Adipocyte (in vitro differentiated cells): Measurements from ENCODE around the gene NCOA4.
"Not testable (repeated sequence)": the region's sequence is repeated elsewhere in the genome, so short reads cannot be mapped to it uniquely, and the experiment has no call there.

Source experiments
- DNase-seq: peaks from one replicate; pipeline ENCODE4 v3.0.0-alpha.2; 2015; ENCODE audit warnings: low read depth
- H3K27me3 ChIP-seq: replicated peaks from 2 replicates; pipeline ENCODE4 v1.7.0; 2013; ENCODE audit warnings: mild to moderate bottlenecking, low read length, moderate library complexity; ENCODE audit not compliant: control insufficient read depth, insufficient read depth
- H3K36me3 ChIP-seq: 2 replicates; pipeline ENCODE4 v1.7.0; 2013; ENCODE audit warnings: low read length, mild to moderate bottlenecking, moderate library complexity; ENCODE audit not compliant: control insufficient read depth, insufficient read depth, severe bottlenecking
- H3K4me1 ChIP-seq: 2 replicates; pipeline ENCODE4 v1.7.0; 2013; ENCODE audit warnings: mild to moderate bottlenecking, low read length, moderate library complexity; ENCODE audit not compliant: control insufficient read depth, insufficient read depth
- H3K4me3 ChIP-seq: 2 replicates; pipeline ENCODE4 v1.7.0; 2013; ENCODE audit warnings: mild to moderate bottlenecking, low read length, moderate library complexity
- H3K9ac ChIP-seq: 2 replicates; pipeline ENCODE4 v1.7.0; 2013; ENCODE audit warnings: mild to moderate bottlenecking, low read length, moderate library complexity
- H3K9me3 ChIP-seq: 2 replicates; pipeline ENCODE4 v1.7.0; 2013; ENCODE audit warnings: mild to moderate bottlenecking, low read length, moderate library complexity; ENCODE audit not compliant: control insufficient read depth

Gene NCOA4

DNA sequence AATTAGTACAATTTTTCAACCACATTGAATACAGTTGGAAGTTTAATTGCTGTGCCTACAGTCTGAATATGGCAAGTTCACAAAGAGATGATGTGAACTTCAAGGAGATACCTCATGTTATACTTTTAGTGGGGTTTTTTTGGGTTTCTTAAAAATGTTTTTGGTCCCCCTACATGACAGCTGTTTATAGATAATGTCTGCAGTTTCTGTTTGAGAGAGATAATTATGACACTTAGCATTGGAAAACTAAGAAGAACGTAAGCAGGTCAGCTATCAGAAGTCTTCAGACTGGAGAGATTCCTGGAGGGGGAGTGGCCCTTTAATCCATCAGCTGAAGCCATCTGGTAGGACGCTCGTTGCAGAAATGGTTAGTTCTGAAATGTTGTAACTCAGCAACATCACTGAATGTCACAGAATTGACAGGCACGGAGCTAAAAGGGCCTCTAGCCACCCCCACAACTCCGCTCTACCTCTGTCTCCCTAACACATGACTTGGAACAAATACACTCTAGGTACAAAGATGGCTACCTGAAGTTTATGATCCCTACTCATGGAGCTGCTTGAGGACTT is 29.2 kb downstream of the NCOA4 start:
- Histone ChIP-seq H3K9me3 (no peaks in the 10 kb centered on the region), H3K36me3 (peaks cover 74% of the 10 kb centered on the region)
- no peak for DNase-seq

DNA sequence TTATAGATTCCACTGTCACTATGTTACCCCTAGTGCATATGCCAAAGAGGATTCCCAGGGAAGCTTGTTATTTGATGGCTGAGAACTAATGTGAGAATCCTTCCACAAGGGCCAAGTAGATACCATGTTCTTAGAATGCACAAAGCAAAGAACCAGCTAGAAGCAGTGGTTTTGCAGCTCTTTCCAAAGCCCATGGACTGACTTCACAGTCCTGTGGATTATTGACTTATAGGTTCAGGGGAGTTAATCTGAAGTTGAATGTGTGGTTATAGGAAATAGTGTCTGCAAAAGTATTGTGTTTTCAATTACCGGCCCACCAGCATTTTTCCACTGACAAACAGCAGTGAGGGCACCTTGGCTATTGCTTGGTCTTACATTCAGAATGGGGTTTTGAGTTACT is 29.9 kb downstream of the NCOA4 start:
- Histone ChIP-seq H3K4me1 (peaks cover 7% of the 10 kb centered on the region), H3K4me3 (no peak overlapping the region), H3K36me3 (peaks cover 67% of the 10 kb centered on the region), H3K9me3 (no peaks in the 10 kb centered on the region), H3K27me3 (no peaks in the 10 kb centered on the region), H3K9ac (no peak overlapping the region)
- DNase-seq: no peak

More for the DNA sequence above, 29.2 kb downstream of the NCOA4 start:
- H3K9ac ChIP-seq: no peak overlapping the region
- H3K4me3 ChIP-seq: no peak overlapping the region
- no peaks in the 10 kb centered on the region for H3K27me3 ChIP-seq
- peaks cover 13% of the 10 kb centered on the region for H3K4me1 ChIP-seq

DNA sequence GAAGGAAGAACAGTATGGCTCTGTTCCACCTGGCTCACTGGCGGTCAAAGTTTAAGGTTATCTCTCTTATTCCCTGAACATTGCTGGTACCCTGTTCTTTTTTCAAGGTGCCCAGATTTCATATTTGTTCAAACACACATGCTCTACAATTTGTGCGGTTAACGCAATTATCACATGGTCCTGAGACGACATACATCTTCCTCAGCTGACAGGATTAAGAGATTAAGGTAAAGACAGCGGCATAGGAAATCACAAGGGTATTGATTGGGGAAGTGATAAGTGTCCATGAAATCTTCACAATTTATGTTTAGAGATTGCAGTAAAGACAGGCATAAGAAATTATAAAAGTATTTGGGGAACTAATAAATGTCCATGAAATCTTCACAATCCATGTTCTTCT is 30.5 kb downstream of the NCOA4 start:
- not testable (repeated sequence) for H3K9ac ChIP-seq, DNase-seq, H3K4me1 ChIP-seq, H3K27me3 ChIP-seq, H3K4me3 ChIP-seq, H3K9me3 ChIP-seq
- H3K36me3 ChIP-seq: peaks cover 61% of the 10 kb centered on the region

DNA sequence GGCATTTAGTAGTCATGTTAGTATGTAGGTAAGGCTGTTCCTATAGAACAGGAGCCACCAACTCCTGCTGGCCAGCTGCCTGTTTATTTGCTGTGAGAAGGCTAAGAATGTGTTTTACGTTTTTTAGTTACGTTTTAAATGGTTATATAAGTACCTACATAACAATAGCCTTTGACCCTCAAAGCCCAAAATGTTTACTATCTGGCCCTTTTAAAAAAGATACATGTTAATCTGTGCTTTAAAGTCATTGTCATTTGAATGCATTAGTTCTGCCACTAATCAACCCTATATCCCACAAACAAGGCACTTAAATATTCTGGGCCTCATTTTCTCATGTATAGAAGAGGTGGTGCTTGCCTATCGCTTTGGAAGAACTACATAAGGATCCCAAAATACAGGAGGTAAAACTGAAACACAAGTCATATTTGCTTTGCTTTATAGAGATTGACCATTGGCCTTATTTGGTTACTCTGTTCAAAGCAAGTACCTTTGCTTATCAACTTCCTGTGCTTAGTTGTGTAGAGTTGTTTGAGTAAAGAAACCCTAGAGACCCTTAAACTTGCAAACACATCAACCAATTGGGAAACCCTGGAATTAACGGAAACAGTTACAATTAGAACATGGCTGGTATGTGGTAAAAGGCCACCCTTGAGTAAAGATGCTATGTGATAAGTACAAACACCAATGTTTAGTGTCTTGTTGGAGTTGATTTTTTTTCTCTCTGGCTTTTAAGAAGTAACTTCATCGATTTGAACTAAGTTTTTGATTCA is 32.2 kb downstream of the NCOA4 start:
- H3K9me3 ChIP-seq: no peaks in the 10 kb centered on the region
- H3K4me3 ChIP-seq: no peak overlapping the region
- H3K36me3 ChIP-seq: peaks cover 51% of the 10 kb centered on the region
- no peak for DNase-seq
- no peak overlapping the region for H3K9ac ChIP-seq
- no peaks in the 10 kb centered on the region for H3K27me3 ChIP-seq
- H3K4me1 ChIP-seq: no peaks in the 10 kb centered on the region

DNA sequence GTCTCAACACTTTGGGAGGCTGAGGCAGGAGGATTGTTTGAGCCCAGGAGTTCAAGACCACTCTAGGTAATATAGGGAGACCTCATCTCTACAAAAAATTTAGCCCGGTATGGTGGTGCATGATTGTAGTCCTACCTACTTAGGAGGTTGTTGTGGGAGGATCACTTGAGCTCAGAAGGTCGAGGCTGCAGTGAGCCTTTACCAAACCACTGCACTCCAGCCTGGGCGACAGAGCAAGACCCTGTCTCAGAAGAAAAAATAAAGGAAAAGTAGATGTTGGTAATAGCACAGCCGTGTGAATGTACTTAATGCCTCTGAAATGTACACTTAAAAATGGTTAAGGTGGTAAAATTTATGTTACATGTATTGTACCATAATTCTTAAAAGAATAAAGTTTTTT is 32.9 kb downstream of the NCOA4 start:
- Histone ChIP-seq H3K9me3 (no peaks in the 10 kb centered on the region), H3K27me3 (no peaks in the 10 kb centered on the region), H3K4me1 (no peaks in the 10 kb centered on the region), H3K36me3 (peaks cover 50% of the 10 kb centered on the region), H3K4me3 (no peak overlapping the region), H3K9ac (no peak overlapping the region)
- DNase-seq: no peak

DNA sequence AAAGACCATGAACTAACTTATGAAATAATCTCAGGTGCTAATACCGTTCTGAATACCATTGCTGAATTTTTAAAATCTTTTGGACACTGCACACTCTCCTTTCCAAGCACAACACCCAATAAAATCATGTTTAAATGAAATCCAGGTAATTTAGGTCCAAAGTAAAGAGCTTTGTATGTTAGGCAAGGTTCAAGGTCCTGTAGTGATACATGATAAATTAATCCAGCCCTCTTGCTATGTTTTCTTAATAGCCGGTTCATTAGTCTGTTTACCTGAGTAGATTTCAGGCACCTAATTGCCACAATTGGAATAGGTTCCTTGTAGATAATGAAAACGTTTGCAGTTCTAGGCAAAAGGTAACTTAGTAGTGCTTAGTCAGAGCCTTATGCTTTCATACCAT is 44.8 kb downstream of the NCOA4 start:
- not testable (repeated sequence) for H3K4me1 ChIP-seq, H3K9me3 ChIP-seq, H3K9ac ChIP-seq, DNase-seq, H3K27me3 ChIP-seq, H3K4me3 ChIP-seq
- peaks cover 31% of the 10 kb centered on the region for H3K36me3 ChIP-seq

DNA sequence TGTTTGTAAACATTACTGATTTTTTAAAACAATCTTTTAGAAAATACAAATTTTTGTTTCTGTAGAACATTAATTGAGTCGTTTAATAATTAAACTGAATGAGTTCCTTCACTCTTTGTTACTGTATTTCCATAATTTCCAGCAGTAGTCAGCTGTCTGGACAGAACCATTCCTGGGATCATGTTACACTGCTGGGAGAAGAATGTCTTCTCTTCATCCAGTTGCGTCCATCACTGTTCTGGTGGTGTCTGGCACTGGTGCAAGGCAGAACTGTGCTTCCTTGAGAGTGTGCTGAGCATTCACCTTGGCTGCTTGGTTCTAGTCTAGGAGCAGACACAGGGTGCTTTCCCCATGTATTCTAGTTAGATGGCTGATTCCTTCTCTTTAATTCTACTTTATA is 46.0 kb downstream of the NCOA4 start:
- H3K4me3 ChIP-seq, H3K9me3 ChIP-seq, H3K9ac ChIP-seq, H3K4me1 ChIP-seq, H3K27me3 ChIP-seq, DNase-seq: not testable (repeated sequence)
- peaks cover 26% of the 10 kb centered on the region for H3K36me3 ChIP-seq

DNA sequence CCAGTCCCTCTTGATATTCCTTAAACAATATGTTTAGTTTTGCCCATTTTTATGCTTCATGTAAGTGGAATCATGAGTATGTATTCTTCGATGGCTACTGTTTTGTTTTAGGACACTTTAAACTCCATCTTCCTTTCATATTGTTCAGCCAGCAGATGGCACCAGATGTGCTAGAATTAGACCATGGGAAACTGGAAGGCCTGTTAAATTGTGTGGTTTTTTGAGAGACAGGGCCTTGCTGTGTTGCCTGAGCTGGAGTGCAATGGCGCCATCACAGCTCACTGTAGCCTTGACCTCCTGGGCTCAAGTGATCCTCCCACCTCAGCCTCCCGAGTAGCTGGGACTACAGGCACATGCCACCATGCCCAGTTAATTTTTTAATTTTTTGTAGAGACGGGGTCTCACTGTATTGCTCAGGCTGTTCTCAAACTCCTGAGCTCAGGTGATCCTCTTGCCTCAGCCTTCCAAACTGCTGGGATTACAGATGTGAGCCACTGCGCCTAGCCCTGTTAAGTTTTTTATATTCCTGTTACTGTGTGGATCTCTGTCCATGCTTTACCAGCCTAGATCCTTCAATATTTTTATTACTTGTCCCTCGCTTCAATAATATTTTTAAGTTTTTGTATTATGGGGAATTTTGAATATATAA is 46.8 kb downstream of the NCOA4 start:
- H3K9me3 ChIP-seq, H3K4me3 ChIP-seq, H3K27me3 ChIP-seq, H3K4me1 ChIP-seq, H3K9ac ChIP-seq: not testable (repeated sequence)
- H3K36me3 ChIP-seq: peaks cover 23% of the 10 kb centered on the region
- DNase-seq: peak; percentile 69

DNA sequence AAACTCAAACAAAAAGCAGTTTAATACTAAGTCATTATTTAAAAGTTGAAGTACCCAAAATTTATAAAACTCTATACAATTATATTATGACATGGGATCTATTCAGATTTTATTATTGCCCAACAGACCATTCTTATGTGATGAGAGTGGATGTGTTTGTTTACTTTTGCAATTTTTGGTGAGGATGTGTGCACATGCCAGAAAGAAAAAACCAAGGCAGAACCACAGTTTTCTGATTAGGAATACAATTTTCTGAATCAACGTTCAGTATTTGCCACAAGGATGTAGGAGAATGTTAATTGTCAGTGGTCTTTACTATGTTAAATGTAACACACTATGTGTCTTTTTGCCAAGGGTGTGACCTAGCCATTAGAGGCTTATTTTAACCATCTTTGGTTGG is 49.1 kb downstream of the NCOA4 start:
- DNase-seq: peak; percentile 4
- not testable (repeated sequence) for H3K4me1 ChIP-seq, H3K9ac ChIP-seq, H3K9me3 ChIP-seq, H3K4me3 ChIP-seq, H3K27me3 ChIP-seq
- peaks cover 26% of the 10 kb centered on the region for H3K36me3 ChIP-seq

DNA sequence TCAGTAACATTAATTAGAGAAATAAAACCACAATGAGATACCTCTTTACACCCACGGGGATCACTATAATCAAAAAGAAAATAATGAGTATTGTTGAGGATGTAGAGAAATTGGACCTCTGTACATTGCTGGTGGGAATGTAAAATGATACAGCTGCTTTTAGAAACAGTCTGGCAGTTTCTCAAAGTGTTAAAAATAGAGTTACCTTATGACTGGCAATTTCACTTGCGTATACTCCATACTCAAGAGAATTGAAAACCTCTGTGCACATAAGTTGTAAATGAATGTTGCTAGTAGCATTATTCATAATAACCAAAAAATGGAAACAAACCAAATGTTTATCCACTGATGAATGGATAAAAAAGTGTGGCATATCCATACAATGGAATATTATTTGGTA is 51.9 kb downstream of the NCOA4 start:
- not testable (repeated sequence) for DNase-seq, H3K9ac ChIP-seq

DNA sequence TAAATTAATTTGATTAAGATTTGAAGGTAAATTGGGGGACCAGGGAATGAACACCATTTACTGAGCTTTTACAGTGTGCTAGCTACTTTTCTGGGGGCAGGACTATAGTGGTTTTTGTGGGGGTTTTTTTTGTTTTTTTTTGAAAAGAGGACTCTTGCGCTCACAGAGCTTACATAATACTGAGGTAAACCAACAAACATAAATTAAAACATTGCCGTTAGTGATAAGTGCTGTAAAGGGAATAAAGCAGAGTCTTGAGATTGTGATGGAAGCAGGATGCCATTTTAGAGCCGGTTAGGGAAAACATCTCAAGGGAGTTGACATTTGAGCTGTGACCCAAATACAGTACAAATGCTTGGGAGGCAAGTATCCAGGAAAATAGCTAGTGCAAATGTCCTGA is 56.4 kb downstream of the NCOA4 start:
- not testable (repeated sequence) for DNase-seq, H3K27me3 ChIP-seq, H3K9me3 ChIP-seq
- H3K9ac ChIP-seq: peak overlapping the region; percentile 29
- peaks cover 11% of the 10 kb centered on the region for H3K4me1 ChIP-seq
- peaks cover 16% of the 10 kb centered on the region for H3K36me3 ChIP-seq
- peak overlapping the region; percentile 92 for H3K4me3 ChIP-seq

More for the DNA sequence above, 51.9 kb downstream of the NCOA4 start:
- H3K4me1 ChIP-seq, H3K4me3 ChIP-seq, H3K9me3 ChIP-seq, H3K27me3 ChIP-seq: not testable (repeated sequence)
- peaks cover 18% of the 10 kb centered on the region for H3K36me3 ChIP-seq
